SH-SY5Y (cell line): ENCODE data around the gene CCDC174.

Experiments
- GATA2 ChIP-seq: IDR thresholded peaks from 2 replicates; pipeline ENCODE4 v1.6.1; 2011; ENCODE audit warnings: mild to moderate bottlenecking, low read depth, low read length
- GATA3 ChIP-seq: IDR thresholded peaks from 2 replicates; pipeline ENCODE4 v1.6.1; 2011; ENCODE audit warnings: low read depth, mild to moderate bottlenecking, low read length, moderate library complexity

DNA sequence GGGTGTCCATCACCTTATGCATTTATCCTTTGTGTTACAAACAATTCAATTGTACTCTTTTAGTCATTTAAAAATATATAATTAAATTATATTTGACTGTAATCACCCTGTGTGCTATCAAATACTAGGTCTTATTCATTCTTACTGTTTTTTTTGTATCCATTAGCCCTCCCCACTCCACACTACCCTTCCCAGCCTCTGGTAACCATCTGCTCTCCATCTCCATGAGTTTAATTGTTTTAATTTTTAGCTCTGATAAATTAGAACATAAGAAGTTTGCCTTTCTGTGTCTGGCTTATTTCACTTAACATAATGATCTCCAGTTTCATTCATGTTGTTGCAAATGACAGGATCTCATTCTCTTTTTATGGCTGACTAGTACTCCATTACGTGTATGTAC is 40.2 kb downstream of the CCDC174 start:
- TF ChIP-seq GATA3, result no peak
- TF ChIP-seq GATA2, result no peak
